Keratinocyte (primary cell): ENCODE data around the gene AFDN. TPM values are rescaled to one million over a fixed set of nuclear protein-coding genes. Genes with fewer than 3 reads are reported as not detected.

Experiments used
- DNase-seq: peaks from one replicate; pipeline ENCODE4 v3.0.0-alpha.2; 2011; ENCODE audit warnings: low read depth, missing footprints, low spot score
- FAIRE-seq: peaks from 2 replicates; lab custom pipeline; 2011; peaks lifted over from hg19 to GRCh38; lab: Jason Lieb, UNC
- H2AFZ ChIP-seq: 2 replicates; pipeline ENCODE4 v1.6.0; 2012; ENCODE audit warnings: low read length, control low read depth, inconsistent platforms; ENCODE audit not compliant: control insufficient read depth
- H3K27ac ChIP-seq: 2 replicates; pipeline ENCODE4 v1.5.1; 2011; ENCODE audit warnings: low read length; ENCODE audit not compliant: control insufficient read depth, insufficient read depth
- H3K27me3 ChIP-seq: 3 replicates; pipeline ENCODE4 v1.6.0; 2011; ENCODE audit warnings: low read length; ENCODE audit not compliant: control insufficient read depth, insufficient read depth; ENCODE audit errors: extremely low read depth
- H3K36me3 ChIP-seq, 2 experiments: 2 replicates in 1 of 2; 3 replicates in 1 of 2; pipeline ENCODE4 v1.5.1; 2011; ENCODE audit warnings: low read length in 2 of 2, mild to moderate bottlenecking in 1 of 2; ENCODE audit not compliant: control insufficient read depth in 2 of 2, insufficient read depth in 2 of 2; ENCODE audit errors: extremely low read depth in 1 of 2
- H3K4me1 ChIP-seq: 3 replicates; pipeline ENCODE4 v1.5.1; 2011; ENCODE audit warnings: low read length; ENCODE audit not compliant: control insufficient read depth, insufficient read depth; ENCODE audit errors: extremely low read depth
- H3K4me2 ChIP-seq: 3 replicates; pipeline ENCODE4 v1.6.0; 2011; ENCODE audit warnings: low read depth, low read length; ENCODE audit not compliant: control insufficient read depth, insufficient read depth; ENCODE audit errors: extremely low read depth
- H3K4me3 ChIP-seq, 3 experiments: fragments of 200-600 bp in 1 of 3; sonication (generic) in 1 of 3; 2 replicates in 2 of 3; 3 replicates in 1 of 3; pipeline ENCODE4 v1.5.1; 2011 to 2016; ENCODE audit warnings: low read length in 3 of 3, mild to moderate bottlenecking in 3 of 3, control low read depth in 2 of 3, inconsistent platforms in 1 of 3, low read depth in 1 of 3, mixed read lengths in 1 of 3, mixed run types in 1 of 3, moderate library complexity in 1 of 3; ENCODE audit not compliant: control insufficient read depth in 2 of 3, insufficient read depth in 2 of 3; ENCODE audit errors: extremely low read depth in 1 of 3
- H3K79me2 ChIP-seq: 2 replicates; pipeline ENCODE4 v1.6.0; 2012; ENCODE audit warnings: low read length; ENCODE audit not compliant: control insufficient read depth, insufficient read depth
- H3K9ac ChIP-seq: 3 replicates; pipeline ENCODE4 v1.6.0; 2011; ENCODE audit warnings: low read length; ENCODE audit not compliant: control insufficient read depth, insufficient read depth; ENCODE audit errors: extremely low read depth
- H3K9me1 ChIP-seq: 3 replicates; pipeline ENCODE4 v1.6.0; 2011; ENCODE audit warnings: low read length; ENCODE audit not compliant: control insufficient read depth, insufficient read depth; ENCODE audit errors: extremely low read depth
- H3K9me3 ChIP-seq: 2 replicates; pipeline ENCODE4 v1.5.1; 2012; ENCODE audit warnings: low read depth, low read length; ENCODE audit not compliant: control insufficient read depth
- H4K20me1 ChIP-seq: 3 replicates; pipeline ENCODE4 v1.6.0; 2011; ENCODE audit warnings: low read length; ENCODE audit not compliant: control insufficient read depth, insufficient read depth; ENCODE audit errors: extremely low read depth
- CTCF ChIP-seq, 3 experiments: IDR thresholded peaks in 1 of 3; conservative IDR thresholded peaks in 1 of 3; optimal IDR thresholded peaks in 1 of 3; 2 replicates in 2 of 3; 3 replicates in 1 of 3; pipeline versions ENCODE3 to v1.5.1; 2011; ENCODE audit warnings: low read length in 3 of 3, mild to moderate bottlenecking in 3 of 3, moderate library complexity in 2 of 3, control low read depth in 1 of 3, inconsistent platforms in 1 of 3; ENCODE audit not compliant: insufficient read depth in 2 of 3; ENCODE audit errors: extremely low read depth in 1 of 3
- EZH2 ChIP-seq: IDR thresholded peaks from one replicate; pipeline ENCODE4 v1.6.1; 2012; ENCODE audit warnings: inconsistent platforms, mild to moderate bottlenecking, low read length, moderate library complexity
- dilution Hi-C: fragments of 300-500 bp; cut with MboI; formaldehyde crosslinking; loops from one replicate; pipeline ENCODE4 v1.7.0; 2020; ENCODE audit warnings: low sequenced_read_pairs; ENCODE audit not compliant: extremely low pct_ligation_motif_present
- polyA plus RNA-seq, 5 experiments: library from polyadenylated mRNA; depleted of rRNA in 3 of 5; stranded (reverse) in 3 of 5; stranded (forward) in 1 of 5; unstranded in 1 of 5; fragments of >200 nt; gene quantifications; 1 replicate in 1 of 5; 2 replicates in 3 of 5; 3 replicates in 1 of 5; pipeline versions ENCODE4 v1.2.1 to v1.2.3, GENCODE V29; 2011 to 2012; ENCODE audit warnings: missing spikeins in 2 of 5, low read depth in 1 of 5, low replicate concordance in 1 of 5

The AFDN gene
- polyA plus RNA-seq, 1 donor (not counting 4 experiments of a cell fraction or from before 2014, with no cell fraction given): 46.5 TPM

GRCh38 chr6:167794161-167795157, 32.3 kb upstream of the AFDN start:
- dilution Hi-C loops: no loop called here
- no peak for FAIRE-seq

GRCh38 chr6:167795321-167795811, 31.3 kb upstream of the AFDN start:
- peaks cover 4% of the 10 kb centered on the region for H3K4me1 ChIP-seq
- dilution Hi-C loops: no loop called here
- H3K36me3 ChIP-seq: no peaks in the 10 kb centered on the region

More at GRCh38 chr6:167794161-167795157, 32.3 kb upstream of the AFDN start:
- H3K27me3 ChIP-seq: peaks cover 31% of the 10 kb centered on the region
- no peak overlapping the region for H3K9ac ChIP-seq
- H2AFZ ChIP-seq: no peak overlapping the region
- H3K9me1 ChIP-seq: no peaks in the 10 kb centered on the region
- no peak overlapping the region for H3K4me2 ChIP-seq
- H3K4me1 ChIP-seq: peaks cover 4% of the 10 kb centered on the region
- no peaks in the 10 kb centered on the region for H3K9me3 ChIP-seq
- H3K36me3 ChIP-seq: no peaks in the 10 kb centered on the region
- no peak overlapping the region for H3K27ac ChIP-seq
- TF ChIP-seq CTCF (optimal IDR thresholded peaks at IDR 0.05 in 1 of 3, IDR thresholded peaks at IDR 0.05 in 1 of 3, conservative IDR thresholded peaks at IDR 0.05 in 1 of 3; ENCODE audit: extremely low read depth in 1 of 3, insufficient read depth in 2 of 3, low read length in 3 of 3) (no peak), EZH2 (no peak)
- DNase-seq: no peak
- H3K79me2 ChIP-seq: no peaks in the 10 kb centered on the region
- no peak overlapping the region for H3K4me3 ChIP-seq
- no peaks in the 10 kb centered on the region for H4K20me1 ChIP-seq

More at GRCh38 chr6:167795321-167795811, 31.3 kb upstream of the AFDN start:
- no peak for FAIRE-seq
- no peak for TF ChIP-seq CTCF (optimal IDR thresholded peaks at IDR 0.05 in 1 of 3, IDR thresholded peaks at IDR 0.05 in 1 of 3, conservative IDR thresholded peaks at IDR 0.05 in 1 of 3; ENCODE audit: extremely low read depth in 1 of 3, insufficient read depth in 2 of 3, low read length in 3 of 3)
- TF ChIP-seq EZH2: no peak
- H3K27ac ChIP-seq: no peak overlapping the region
- no peak overlapping the region for H3K4me3 ChIP-seq
- no peaks in the 10 kb centered on the region for H3K9me1 ChIP-seq
- no peak for DNase-seq
- peaks cover 31% of the 10 kb centered on the region for H3K27me3 ChIP-seq
- no peak overlapping the region for H3K4me2 ChIP-seq
- no peaks in the 10 kb centered on the region for H3K9me3 ChIP-seq
- H3K79me2 ChIP-seq: no peaks in the 10 kb centered on the region
- no peak overlapping the region for H3K9ac ChIP-seq
- H4K20me1 ChIP-seq: no peaks in the 10 kb centered on the region
- H2AFZ ChIP-seq: no peak overlapping the region
